Measurements from ENCODE around the gene PRUNE2. TPM values are rescaled to one million over a fixed set of nuclear protein-coding genes. Genes with fewer than 3 reads are reported as not detected.

PRUNE2 gene
- total and polyA plus RNA-seq, 2 of the 8 experiments (the other 6 are each of a cell fraction or from before 2014, with no cell fraction given) = 5.5 to 13.3 TPM

DNA sequence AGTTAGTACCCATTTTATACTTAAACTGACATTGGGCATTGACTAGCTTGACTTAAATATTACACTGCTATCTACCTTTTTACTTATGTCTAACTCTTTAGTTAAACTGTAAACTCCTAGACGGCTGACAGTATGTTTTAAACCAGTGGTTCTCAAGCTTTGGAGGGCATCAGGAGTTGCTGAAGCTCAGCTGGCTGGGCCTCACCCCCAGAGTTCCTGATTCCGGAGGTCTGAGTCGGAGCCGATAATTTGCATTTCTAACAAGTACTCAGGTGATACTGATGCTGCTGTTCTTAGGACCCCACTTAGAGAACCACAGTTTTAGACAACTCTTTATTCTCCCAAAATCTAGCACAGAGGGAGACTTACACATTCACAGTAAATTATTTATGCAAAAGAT lies 205.0 kb downstream of the PRUNE2 start:
- H3K79me1 ChIP-seq (ENCODE audit: low read depth, low read length) = no peaks in the 10 kb centered on the region
- TF ChIP-seq NRF1 (IDR thresholded peaks at IDR 0.05; ENCODE audit: low read depth, low read length) = no peak
- TF ChIP-seq GTF2F1 (IDR thresholded peaks at IDR 0.05; ENCODE audit: borderline replicate concordance, low read depth, low read length) = no peak
- TF ChIP-seq CBX8 (IDR thresholded peaks at IDR 0.05; ENCODE audit: borderline replicate concordance, low read depth, low read length) = no peak
- no peak for TF ChIP-seq SAP30 (IDR thresholded peaks at IDR 0.05; ENCODE audit: insufficient read depth, insufficient replicate concordance, low read length)
- no peak for TF ChIP-seq EP300 (IDR thresholded peaks at IDR 0.05; ENCODE audit: borderline replicate concordance in 1 of 2, low read depth in 2 of 2, low read length in 2 of 2)
- no peak for TF ChIP-seq JUND (IDR thresholded peaks at IDR 0.05; ENCODE audit: low read length)
- TF ChIP-seq POU5F1 (IDR thresholded peaks at IDR 0.05; ENCODE audit: low read depth, low read length) = no peak

More for the DNA sequence above, 205.0 kb downstream of the PRUNE2 start:
- H3K56ac ChIP-seq (replicated peaks; ENCODE audit: insufficient read length, low read depth, low read length) = no peak overlapping the region
- H4K8ac ChIP-seq (ENCODE audit: extremely low read depth, insufficient read depth, low read length) = no peak overlapping the region
- peaks cover 0 to 4% (median 0%) of the 10 kb centered on the region in 4 experiments; a peak in 1 of 7 replicates for H3K4me1 ChIP-seq (replicated peaks in 1 of 4; ENCODE audit: control insufficient read depth in 3 of 4, insufficient read depth in 4 of 4, low read length in 3 of 4)
- H3K23me2 ChIP-seq (ENCODE audit: low read depth, low read length) = no peaks in the 10 kb centered on the region
- H3K9ac ChIP-seq (replicated peaks in 1 of 4; ENCODE audit: extremely low read depth in 1 of 4, low read depth in 3 of 4, low read length in 3 of 4) = no peak overlapping the region
- no peak overlapping the region for H3K4me2 ChIP-seq (ENCODE audit: insufficient read depth in 1 of 2, low read depth in 2 of 2, low read length in 2 of 2)
- no peak overlapping the region for H2BK20ac ChIP-seq (ENCODE audit: low read length)
- H3K27ac ChIP-seq (ENCODE audit: low read depth, low read length) = no peak overlapping the region
- H2BK120ac ChIP-seq (replicated peaks; ENCODE audit: low read depth, low read length) = no peak overlapping the region
- POLR2A ChIA-PET (ENCODE audit: partially characterized antibody) = no interaction called here
- no peak overlapping the region for H3K18ac ChIP-seq (ENCODE audit: extremely low read depth, low read length)
- H4K5ac ChIP-seq (ENCODE audit: insufficient read length, low read depth, low read length) = no peak overlapping the region
- no peak for FAIRE-seq
- no peak overlapping the region for H3K4ac ChIP-seq (replicated peaks; ENCODE audit: insufficient read length, low read depth, low read length)
- no peak overlapping the region for H3K4me3 ChIP-seq (ENCODE audit: extremely low read depth in 1 of 4, insufficient read depth in 2 of 4, low read depth in 3 of 4, low read length in 4 of 4)
- no peak overlapping the region for H2BK15ac ChIP-seq (ENCODE audit: low read length)
- no peaks in the 10 kb centered on the region for H4K20me1 ChIP-seq (replicated peaks in 1 of 2; ENCODE audit: control insufficient read depth in 1 of 2, insufficient read depth in 2 of 2, low read length in 2 of 2)
- H3K36me3 ChIP-seq (ENCODE audit: control insufficient read depth in 2 of 4, insufficient read depth in 4 of 4, low read length in 3 of 4) = no peaks in the 10 kb centered on the region
- no peaks in the 10 kb centered on the region for H3K79me2 ChIP-seq (ENCODE audit: control insufficient read depth in 1 of 2, insufficient read depth in 2 of 2, low read length in 2 of 2)
- no peak overlapping the region for H4K91ac ChIP-seq (replicated peaks; ENCODE audit: insufficient read length, low read length)
- H2AK5ac ChIP-seq (ENCODE audit: low read depth, low read length) = no peak overlapping the region
- H3K27me3 ChIP-seq (replicated peaks in 1 of 4; ENCODE audit: control insufficient read depth in 3 of 4, extremely low read depth in 1 of 4, insufficient read depth in 3 of 4, low read length in 3 of 4) = no peaks in the 10 kb centered on the region; a peak in 1 of 7 replicates
- no peak overlapping the region for H3K14ac ChIP-seq (ENCODE audit: insufficient read length)
- H2AFZ ChIP-seq (ENCODE audit: low read length) = no peak overlapping the region
- CTCF ChIA-PET (ENCODE audit: partially characterized antibody) = interaction anchor here (0.9 to 9.6 kb wide), 8 partner anchors 10 to 394 kb away, joined by 3 to 168 read pairs (median 8); no protein-coding TSS in a partner anchor
- WGBS, 2 experiments (ENCODE audit: extremely low coverage in 1 of 2, insufficient coverage in 1 of 2, insufficient read length in 1 of 2, insufficient replicate concordance in 2 of 2, low coverage in 1 of 2, low lambda C conversion rate in 2 of 2, missing lambda C conversion rate in 1 of 2) = 82% methylated on average over 4 of the region's 4 CpGs; no CpG with 5 or more reads in 1 of the 2 experiments
- no peak overlapping the region for H2BK5ac ChIP-seq (ENCODE audit: low read depth, low read length)
- DNase-seq (ENCODE audit: low read depth in 1 of 2, low spot score in 2 of 2) = no peak
- no peaks in the 10 kb centered on the region for H3K9me3 ChIP-seq (ENCODE audit: insufficient read depth in 2 of 2, low read depth in 1 of 2, low read length in 1 of 2)
- no peak overlapping the region for H2BK12ac ChIP-seq (ENCODE audit: low read depth, low read length)
- no peak overlapping the region for H3K23ac ChIP-seq (ENCODE audit: insufficient read length)

Measured in H1 (cell line).